ENCODE results near the gene USP24. TPM values are rescaled to one million over a fixed set of nuclear protein-coding genes. Genes with fewer than 3 reads are reported as not detected.

The USP24 gene
- polyA plus RNA-seq, 1 donor (not counting 4 experiments of a cell fraction or from before 2014, with no cell fraction given), result 22.5 TPM

- no peak overlapping the region for H3K4me2 ChIP-seq (ENCODE audit: control insufficient read depth, extremely low read depth, insufficient read depth, low read depth, low read length)
- H3K4me3 ChIP-seq (ENCODE audit: control insufficient read depth in 2 of 3, extremely low read depth in 1 of 3, insufficient read depth in 2 of 3, low read depth in 1 of 3, low read length in 3 of 3), result no peak overlapping the region
- DNase-seq (ENCODE audit: low read depth, low spot score), result no peak
- no peak for TF ChIP-seq CTCF (optimal IDR thresholded peaks at IDR 0.05 in 1 of 3, IDR thresholded peaks at IDR 0.05 in 1 of 3, conservative IDR thresholded peaks at IDR 0.05 in 1 of 3; ENCODE audit: extremely low read depth in 1 of 3, insufficient read depth in 2 of 3, low read length in 3 of 3)
- no peak for TF ChIP-seq EZH2 (IDR thresholded peaks at IDR 0.05; ENCODE audit: low read length)
- H3K27me3 ChIP-seq (ENCODE audit: control insufficient read depth, extremely low read depth, insufficient read depth, low read length), result no peaks in the 10 kb centered on the region
- no peaks in the 10 kb centered on the region for H3K9me3 ChIP-seq (ENCODE audit: control insufficient read depth, low read depth, low read length)
- peaks cover 20 to 37% of the 10 kb centered on the region in 2 experiments for H3K36me3 ChIP-seq (ENCODE audit: control insufficient read depth in 2 of 2, extremely low read depth in 1 of 2, insufficient read depth in 2 of 2, low read length in 2 of 2)
- H3K27ac ChIP-seq (ENCODE audit: control insufficient read depth, insufficient read depth, low read length), result no peak overlapping the region
- H3K9ac ChIP-seq (ENCODE audit: control insufficient read depth, extremely low read depth, insufficient read depth, low read length), result no peak overlapping the region
- H3K79me2 ChIP-seq (ENCODE audit: control insufficient read depth, insufficient read depth, low read length), result no peaks in the 10 kb centered on the region
- dilution Hi-C loops (cut with MboI; ENCODE audit: extremely low pct_ligation_motif_present, low sequenced_read_pairs), result no loop called here
- no peaks in the 10 kb centered on the region for H4K20me1 ChIP-seq (ENCODE audit: control insufficient read depth, extremely low read depth, insufficient read depth, low read length)
- no peaks in the 10 kb centered on the region for H3K4me1 ChIP-seq (ENCODE audit: control insufficient read depth, extremely low read depth, insufficient read depth, low read length)
- FAIRE-seq, result no peak
- H2AFZ ChIP-seq (ENCODE audit: control insufficient read depth, low read length), result no peak overlapping the region
- H3K9me1 ChIP-seq (ENCODE audit: control insufficient read depth, extremely low read depth, insufficient read depth, low read length), result no peaks in the 10 kb centered on the region
These were observed 127.7 kb downstream of the USP24 start for GRCh38 chr1:55087439-55087838.

DNA sequence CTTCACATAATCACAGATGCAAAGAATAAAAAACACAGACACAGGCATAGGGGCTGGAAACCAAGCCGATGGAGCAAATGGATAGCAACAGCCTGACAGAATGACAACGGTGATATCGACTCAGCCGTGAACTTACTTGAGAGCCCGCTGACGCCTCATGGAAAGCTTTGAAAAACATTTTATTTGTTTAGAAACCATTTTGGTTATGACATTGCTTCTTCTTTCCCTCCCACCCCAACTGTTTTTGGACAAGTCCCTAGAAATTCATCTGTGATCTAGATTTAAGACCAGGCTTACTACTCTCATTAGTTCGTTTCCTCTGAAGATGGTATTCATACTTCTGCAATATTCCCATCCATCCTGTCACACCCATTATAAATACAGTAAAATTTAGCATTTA, 130.9 kb downstream of the USP24 start:
- dilution Hi-C loops (cut with MboI; ENCODE audit: extremely low pct_ligation_motif_present, low sequenced_read_pairs), result no loop called here
- no peak overlapping the region for H3K27ac ChIP-seq (ENCODE audit: control insufficient read depth, insufficient read depth, low read length)
- no peaks in the 10 kb centered on the region for H4K20me1 ChIP-seq (ENCODE audit: control insufficient read depth, extremely low read depth, insufficient read depth, low read length)
- DNase-seq (ENCODE audit: low read depth, low spot score) (no peak), FAIRE-seq (no peak)
- no peak overlapping the region for H3K9ac ChIP-seq (ENCODE audit: control insufficient read depth, extremely low read depth, insufficient read depth, low read length)
- no peaks in the 10 kb centered on the region for H3K9me1 ChIP-seq (ENCODE audit: control insufficient read depth, extremely low read depth, insufficient read depth, low read length)
- no peaks in the 10 kb centered on the region for H3K27me3 ChIP-seq (ENCODE audit: control insufficient read depth, extremely low read depth, insufficient read depth, low read length)
- no peaks in the 10 kb centered on the region for H3K79me2 ChIP-seq (ENCODE audit: control insufficient read depth, insufficient read depth, low read length)
- H3K9me3 ChIP-seq (ENCODE audit: control insufficient read depth, low read depth, low read length), result no peaks in the 10 kb centered on the region
- peaks cover 22 to 50% of the 10 kb centered on the region in 2 experiments for H3K36me3 ChIP-seq (ENCODE audit: control insufficient read depth in 2 of 2, extremely low read depth in 1 of 2, insufficient read depth in 2 of 2, low read length in 2 of 2)
- H3K4me1 ChIP-seq (ENCODE audit: control insufficient read depth, extremely low read depth, insufficient read depth, low read length), result peaks cover 16% of the 10 kb centered on the region
- H3K4me2 ChIP-seq (ENCODE audit: control insufficient read depth, extremely low read depth, insufficient read depth, low read depth, low read length), result no peak overlapping the region
- no peak for TF ChIP-seq CTCF (optimal IDR thresholded peaks at IDR 0.05 in 1 of 3, IDR thresholded peaks at IDR 0.05 in 1 of 3, conservative IDR thresholded peaks at IDR 0.05 in 1 of 3; ENCODE audit: extremely low read depth in 1 of 3, insufficient read depth in 2 of 3, low read length in 3 of 3)
- TF ChIP-seq EZH2 (IDR thresholded peaks at IDR 0.05; ENCODE audit: low read length), result no peak
- no peak overlapping the region for H3K4me3 ChIP-seq (ENCODE audit: control insufficient read depth in 2 of 3, extremely low read depth in 1 of 3, insufficient read depth in 2 of 3, low read depth in 1 of 3, low read length in 3 of 3)
- no peak overlapping the region for H2AFZ ChIP-seq (ENCODE audit: control insufficient read depth, low read length)

Data from keratinocyte (primary cell).